Duodenal mucosa (tissue), 2 donors: ENCODE results near the gene OR4D11.
"Not testable (repeated sequence)": the region's sequence is repeated elsewhere in the genome, so short reads cannot be mapped to it uniquely, and the experiment has no call there.

Experiments used
- H3K27ac ChIP-seq: one replicate; pipeline ENCODE4 v1.7.0; 2013; ENCODE audit warnings: low read depth, low read length
- H3K27me3 ChIP-seq, 2 donors: one replicate each; pipeline ENCODE4 v1.7.0; 2013; ENCODE audit warnings: low read length in 2 of 2, control low read depth in 1 of 2; ENCODE audit not compliant: insufficient read depth in 2 of 2, control insufficient read depth in 1 of 2
- H3K36me3 ChIP-seq, 2 donors: one replicate each; pipeline ENCODE4 v1.7.0; 2013; ENCODE audit warnings: low read length in 2 of 2, control low read depth in 1 of 2; ENCODE audit not compliant: insufficient read depth in 2 of 2, control insufficient read depth in 1 of 2
- H3K4me1 ChIP-seq, 2 donors: one replicate each; pipeline ENCODE4 v1.7.0; 2013; ENCODE audit warnings: low read length in 2 of 2, control low read depth in 1 of 2; ENCODE audit not compliant: insufficient read depth in 2 of 2, control insufficient read depth in 1 of 2
- H3K4me3 ChIP-seq, 2 donors: one replicate each; pipeline ENCODE4 v1.7.0; 2013; ENCODE audit warnings: low read length in 2 of 2, low read depth in 1 of 2
- H3K9ac ChIP-seq, 2 donors: one replicate each; pipeline ENCODE4 v1.7.0; 2013; ENCODE audit warnings: low read length in 2 of 2, low read depth in 1 of 2
- H3K9me3 ChIP-seq, 2 donors: one replicate each; pipeline ENCODE4 v1.7.0; 2013; ENCODE audit warnings: low read length in 2 of 2, control low read depth in 1 of 2; ENCODE audit not compliant: control insufficient read depth in 1 of 2

OR4D11 gene

GRCh38 chr11:59545179-59546020 is 42.0 kb downstream of the OR4D11 start:
- Histone ChIP-seq H3K27me3 (no peaks in the 10 kb centered on the region), H3K27ac (no peak overlapping the region), H3K9me3 (no peaks in the 10 kb centered on the region), H3K4me1 (peaks cover 0 to 4% of the 10 kb centered on the region in 2 donors), H3K4me3 (no peak overlapping the region), H3K36me3 (no peaks in the 10 kb centered on the region), H3K9ac (no peak overlapping the region)

- H3K36me3 ChIP-seq, H3K9me3 ChIP-seq, H3K27me3 ChIP-seq, H3K4me3 ChIP-seq, H3K27ac ChIP-seq, H3K9ac ChIP-seq: not testable (repeated sequence)
- peaks cover 7 to 14% of the 10 kb centered on the region in 2 donors for H3K4me1 ChIP-seq
These were observed 44.4 kb downstream of the OR4D11 start for GRCh38 chr11:59547605-59548308.

GRCh38 chr11:59548309-59548656 is 44.9 kb downstream of the OR4D11 start:
- no peaks in the 10 kb centered on the region for H3K36me3 ChIP-seq
- no peaks in the 10 kb centered on the region for H3K9me3 ChIP-seq
- H3K4me1 ChIP-seq, result peaks cover 7 to 14% of the 10 kb centered on the region in 2 donors
- H3K4me3 ChIP-seq, result no peak overlapping the region
- H3K9ac ChIP-seq, result no peak overlapping the region
- H3K27ac ChIP-seq, result no peak overlapping the region
- H3K27me3 ChIP-seq, result no peaks in the 10 kb centered on the region

- H3K36me3 ChIP-seq, result no peaks in the 10 kb centered on the region
- peaks cover 7 to 14% of the 10 kb centered on the region in 2 donors for H3K4me1 ChIP-seq
- peak overlapping the region; percentile 6 for H3K27ac ChIP-seq
- H3K27me3 ChIP-seq, result no peaks in the 10 kb centered on the region
- peak overlapping the region; percentile 85 to 86 for H3K4me3 ChIP-seq
- no peaks in the 10 kb centered on the region for H3K9me3 ChIP-seq
- H3K9ac ChIP-seq, result peak overlapping the region; percentile 50 to 66
These were observed 47.0 kb downstream of the OR4D11 start for GRCh38 chr11:59550368-59550841.

- Histone ChIP-seq H3K9me3 (no peaks in the 10 kb centered on the region), H3K9ac (peak overlapping the region; percentile 50 to 66), H3K36me3 (no peaks in the 10 kb centered on the region), H3K27me3 (peaks cover 0 to 5% of the 10 kb centered on the region in 2 donors), H3K27ac (peak overlapping the region; percentile 6), H3K4me1 (peaks cover 11 to 14% of the 10 kb centered on the region in 2 donors), H3K4me3 (peak overlapping the region; percentile 85 to 86)
These were observed 47.7 kb downstream of the OR4D11 start for GRCh38 chr11:59550842-59551658.

GRCh38 chr11:59551659-59552521 is 48.5 kb downstream of the OR4D11 start:
- peaks cover 11 to 14% of the 10 kb centered on the region in 2 donors for H3K4me1 ChIP-seq
- H3K4me3 ChIP-seq, result peak overlapping the region; percentile 85 to 86
- no peak overlapping the region for H3K27ac ChIP-seq
- H3K9me3 ChIP-seq, result no peaks in the 10 kb centered on the region
- peaks cover 0 to 5% of the 10 kb centered on the region in 2 donors for H3K27me3 ChIP-seq
- no peaks in the 10 kb centered on the region for H3K36me3 ChIP-seq
- H3K9ac ChIP-seq, result peak overlapping the region in 1 of 2 donors; percentile 50

GRCh38 chr11:59552844-59553243 is 49.5 kb downstream of the OR4D11 start:
- Histone ChIP-seq H3K4me3 (no peak overlapping the region), H3K9ac (no peak overlapping the region), H3K36me3 (no peaks in the 10 kb centered on the region), H3K9me3 (no peaks in the 10 kb centered on the region), H3K27me3 (peaks cover 0 to 5% of the 10 kb centered on the region in 2 donors), H3K4me1 (peaks cover 11 to 16% of the 10 kb centered on the region in 2 donors), H3K27ac (no peak overlapping the region)

GRCh38 chr11:59553323-59553722 is 49.9 kb downstream of the OR4D11 start:
- no peak overlapping the region for H3K27ac ChIP-seq

More at GRCh38 chr11:59553323-59553722, 49.9 kb downstream of the OR4D11 start:
- Histone ChIP-seq H3K36me3 (no peaks in the 10 kb centered on the region), H3K4me1 (peaks cover 11 to 19% of the 10 kb centered on the region in 2 donors), H3K9ac (no peak overlapping the region), H3K9me3 (no peaks in the 10 kb centered on the region), H3K4me3 (no peak overlapping the region), H3K27me3 (peaks cover 0 to 5% of the 10 kb centered on the region in 2 donors)
